ENCODE measurements around the gene LSP1.
"Not testable (repeated sequence)": the region's sequence is repeated elsewhere in the genome, so short reads cannot be mapped to it uniquely, and the experiment has no call there.

The LSP1 gene

DNA sequence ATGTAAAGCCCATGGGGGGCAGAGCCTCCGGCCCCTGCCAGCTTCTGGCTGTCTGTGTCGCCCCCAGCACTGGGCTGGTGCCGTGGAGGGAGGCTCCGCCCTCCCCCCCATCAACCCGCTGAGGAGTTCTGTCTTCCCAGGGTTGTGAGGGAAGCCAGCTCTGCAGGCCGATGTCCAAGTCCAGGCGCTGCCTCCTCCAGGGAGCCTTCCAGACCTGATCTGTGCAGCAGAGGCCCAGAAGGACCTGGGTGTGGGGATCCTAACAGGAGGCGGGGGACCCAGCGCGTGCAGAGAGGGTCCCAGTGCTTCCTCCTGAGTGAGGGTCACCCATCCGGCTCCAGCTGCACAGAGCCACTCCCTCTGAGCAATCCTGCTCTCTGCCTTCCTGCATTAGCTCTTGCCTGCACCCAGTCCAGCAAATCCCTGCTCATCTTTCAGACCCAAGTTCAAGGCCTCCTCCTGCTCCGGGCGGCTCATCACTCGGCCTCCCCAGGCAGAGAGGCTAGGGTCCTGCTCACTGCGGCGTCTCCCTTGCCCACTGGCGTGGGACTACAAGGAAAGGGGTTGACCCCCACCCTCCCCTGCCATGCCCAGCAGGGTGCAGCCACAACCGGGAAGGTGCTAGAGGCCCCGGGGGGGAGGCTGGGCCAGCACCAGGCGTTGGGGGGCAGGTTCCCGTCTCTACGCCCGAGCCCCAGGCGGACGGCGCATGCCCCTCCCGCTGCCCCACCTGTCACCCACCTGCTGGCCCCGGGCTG lies 22.4 kb downstream of the LSP1 start:
- Histone ChIP-seq H3K4me3 (ENCODE audit: extremely low read depth, insufficient read depth, low read length, poor library complexity, severe bottlenecking) (no peak overlapping the region), H3K9me3 (ENCODE audit: control insufficient read depth, low read length) (no peaks in the 10 kb centered on the region), H3K27ac (ENCODE audit: low read depth, low read length, severe bottlenecking) (no peak overlapping the region), H3K36me3 (ENCODE audit: control insufficient read depth, insufficient read depth, low read length) (no peaks in the 10 kb centered on the region), H3K4me1 (ENCODE audit: control insufficient read depth, insufficient read depth, low read length, poor library complexity, severe bottlenecking) (peaks cover 45% of the 10 kb centered on the region)
- 88 to 89% methylated on average over 13 to 20 of the region's 28 CpGs for WGBS, 2 experiments (ENCODE audit: insufficient coverage in 2 of 2)

DNA sequence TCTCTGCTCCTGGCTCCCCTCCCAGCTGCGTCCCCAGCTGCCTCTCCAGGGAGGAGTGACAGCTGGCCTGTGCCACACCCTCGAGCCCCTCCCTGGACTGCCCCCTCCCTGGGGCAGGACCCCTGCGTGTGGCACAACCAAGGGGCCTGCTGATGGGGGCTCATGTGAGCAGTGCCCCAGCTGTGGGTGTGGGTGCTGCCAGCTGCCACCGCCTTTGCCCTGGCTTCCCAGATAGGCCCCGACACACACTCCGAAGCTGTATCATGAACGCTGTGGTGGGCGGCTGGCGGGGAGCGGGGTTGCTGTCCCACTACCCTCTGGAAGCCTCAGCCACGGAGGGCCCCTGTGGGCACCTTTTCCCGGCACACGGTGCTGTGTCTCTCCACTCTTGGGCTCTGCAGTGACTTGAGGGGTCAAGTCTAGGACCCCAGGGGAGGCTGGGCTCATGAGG lies 23.0 kb downstream of the LSP1 start:
- not testable (repeated sequence) for H3K9me3 ChIP-seq (ENCODE audit: control insufficient read depth, low read length); H3K36me3 ChIP-seq (ENCODE audit: control insufficient read depth, insufficient read depth, low read length); H3K4me3 ChIP-seq (ENCODE audit: extremely low read depth, insufficient read depth, low read length, poor library complexity, severe bottlenecking)
- peak overlapping the region; percentile 83 for H3K27ac ChIP-seq (ENCODE audit: low read depth, low read length, severe bottlenecking)
- 91 to 92% methylated on average over 12 of the region's 13 CpGs for WGBS, 2 experiments (ENCODE audit: insufficient coverage in 2 of 2)
- H3K4me1 ChIP-seq (ENCODE audit: control insufficient read depth, insufficient read depth, low read length, poor library complexity, severe bottlenecking): peaks cover 50% of the 10 kb centered on the region

DNA sequence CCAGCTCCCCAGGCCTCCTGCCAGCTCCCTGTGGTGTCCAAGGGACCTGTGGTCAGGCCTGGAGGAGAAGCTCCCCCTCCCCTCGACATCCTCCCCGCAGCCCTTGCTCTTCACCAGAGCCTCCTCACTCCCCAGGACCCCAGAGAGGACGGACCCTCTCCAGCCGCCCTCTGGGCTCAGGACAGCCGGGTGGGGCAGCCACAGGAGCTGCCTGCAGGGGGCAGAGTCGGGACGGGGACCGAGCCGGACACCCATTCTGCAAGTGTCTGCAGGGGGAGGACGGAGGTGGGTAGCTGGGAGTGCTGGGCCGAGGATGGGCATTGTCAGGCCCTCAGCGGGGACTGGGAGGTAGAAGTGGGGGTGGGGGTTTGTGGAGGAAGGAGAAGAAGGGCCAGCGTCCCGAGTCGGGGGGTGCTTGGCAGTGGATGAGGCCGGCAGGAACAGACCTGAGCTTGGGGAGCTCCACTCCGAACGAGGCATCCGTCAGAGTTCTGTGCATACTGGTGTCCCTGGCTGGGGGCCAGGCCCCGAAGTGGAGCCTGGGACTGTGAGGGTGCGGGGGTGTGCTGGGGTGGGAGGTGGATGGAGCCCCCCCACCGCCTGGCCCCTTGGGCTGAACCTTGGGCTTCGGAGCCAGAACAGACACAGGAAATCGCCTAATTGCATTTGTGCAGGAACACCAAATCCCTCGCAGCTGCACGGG lies 23.6 kb downstream of the LSP1 start:
- Histone ChIP-seq H3K27ac (ENCODE audit: low read depth, low read length, severe bottlenecking) (peak overlapping the region; percentile 83), H3K4me1 (ENCODE audit: control insufficient read depth, insufficient read depth, low read length, poor library complexity, severe bottlenecking) (peaks cover 50% of the 10 kb centered on the region), H3K9me3 (ENCODE audit: control insufficient read depth, low read length) (no peaks in the 10 kb centered on the region), H3K4me3 (ENCODE audit: extremely low read depth, insufficient read depth, low read length, poor library complexity, severe bottlenecking) (no peak overlapping the region), H3K36me3 (ENCODE audit: control insufficient read depth, insufficient read depth, low read length) (no peaks in the 10 kb centered on the region)
- 40 to 45% methylated on average over 9 to 20 of the region's 26 CpGs for WGBS, 2 experiments (ENCODE audit: insufficient coverage in 2 of 2)

DNA sequence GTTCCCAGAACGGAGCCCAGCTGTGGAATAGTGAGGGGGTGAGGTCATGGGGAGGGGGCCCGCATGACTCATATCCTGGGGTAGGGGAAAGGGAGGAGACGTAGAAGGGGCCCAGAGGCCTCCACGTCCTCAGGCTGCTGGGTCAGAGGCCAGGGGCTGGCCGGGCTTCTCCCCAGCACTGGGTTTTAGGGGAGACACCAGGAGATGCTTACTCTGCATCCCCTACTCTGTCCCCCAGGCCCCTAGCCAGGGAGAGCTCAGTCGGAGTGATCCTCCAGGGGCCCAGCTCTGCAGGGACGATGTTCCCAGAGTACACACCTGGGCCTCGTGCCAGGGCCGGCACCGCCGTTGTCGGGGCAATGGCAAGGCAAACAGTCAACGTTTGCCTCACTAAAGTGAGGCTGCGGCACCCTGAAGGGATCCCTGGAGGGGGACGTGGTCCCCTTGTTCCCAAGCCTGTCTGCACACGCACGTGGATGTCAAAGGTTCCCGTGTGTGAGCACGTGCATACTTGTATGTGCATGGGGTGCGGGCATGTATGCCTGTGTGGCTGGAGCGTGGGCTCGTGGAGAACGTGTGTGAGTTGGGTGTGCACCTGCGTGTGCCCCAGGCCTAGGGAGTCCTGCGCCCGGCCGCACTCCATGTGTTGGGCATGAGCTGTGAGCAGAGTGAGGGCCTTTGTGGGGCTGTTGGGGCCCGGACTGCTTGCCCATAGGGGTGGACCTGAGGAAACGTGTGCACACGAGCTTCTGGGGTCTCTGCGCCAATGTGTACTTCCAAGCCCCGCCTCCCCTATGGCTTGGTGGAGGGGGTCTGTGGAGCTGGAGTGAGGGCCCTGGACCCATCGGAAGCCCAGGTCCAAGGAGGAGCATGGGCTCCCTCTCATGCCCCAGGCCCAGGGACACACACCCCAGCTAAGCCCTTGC lies 24.6 kb downstream of the LSP1 start:
- 85 to 90% methylated on average over 25 to 27 of the region's 33 CpGs for WGBS, 2 experiments (ENCODE audit: insufficient coverage in 2 of 2)
- Histone ChIP-seq H3K27ac (ENCODE audit: low read depth, low read length, severe bottlenecking) (peak overlapping the region; percentile 83), H3K36me3 (ENCODE audit: control insufficient read depth, insufficient read depth, low read length) (no peaks in the 10 kb centered on the region), H3K9me3 (ENCODE audit: control insufficient read depth, low read length) (no peaks in the 10 kb centered on the region), H3K4me3 (ENCODE audit: extremely low read depth, insufficient read depth, low read length, poor library complexity, severe bottlenecking) (no peak overlapping the region), H3K4me1 (ENCODE audit: control insufficient read depth, insufficient read depth, low read length, poor library complexity, severe bottlenecking) (peaks cover 50% of the 10 kb centered on the region)

DNA sequence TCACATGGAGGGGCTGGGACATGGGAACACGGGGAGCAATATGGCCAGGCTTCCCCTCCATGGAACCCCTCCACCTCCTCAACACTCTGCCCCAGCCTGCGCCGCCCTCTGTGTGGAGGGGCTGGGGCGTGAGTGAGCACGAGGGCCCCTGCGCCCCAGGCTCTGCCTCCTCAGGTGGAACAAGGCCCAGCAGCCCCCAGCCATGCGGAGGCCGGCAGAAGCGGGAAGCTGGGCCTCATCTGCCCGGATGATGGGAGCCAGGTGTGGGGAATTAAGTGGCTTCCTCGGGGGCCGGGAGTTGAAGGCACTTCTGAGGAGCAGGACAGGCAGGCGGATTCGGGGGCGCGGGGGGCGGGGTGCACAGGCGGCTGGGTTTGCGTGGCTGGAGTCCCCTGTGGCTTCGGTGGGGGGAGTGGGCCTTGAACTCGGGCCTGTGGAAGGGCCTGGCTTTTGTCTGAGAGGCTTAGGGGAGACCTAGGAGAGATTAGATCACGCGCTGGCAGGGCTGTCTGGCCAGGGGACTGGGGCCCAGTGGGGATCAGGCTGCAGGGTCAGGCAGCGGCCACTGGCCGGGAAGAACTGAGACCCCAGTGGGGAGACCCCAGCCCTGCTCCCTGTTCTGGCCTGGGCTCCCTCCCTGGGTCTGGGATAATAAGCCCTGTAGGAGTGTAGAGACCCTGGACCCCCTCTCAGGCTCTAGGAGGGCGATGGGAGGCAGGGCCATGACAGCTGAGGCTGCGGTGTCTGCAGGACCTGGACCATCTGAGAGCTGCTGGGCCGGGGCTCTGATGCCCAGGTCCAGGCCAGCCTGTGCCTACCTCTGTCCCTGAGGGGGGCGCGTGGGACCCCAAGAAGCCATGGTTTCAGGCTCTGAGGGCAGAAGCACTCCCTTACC lies 25.5 kb downstream of the LSP1 start:
- Histone ChIP-seq H3K4me3 (ENCODE audit: extremely low read depth, insufficient read depth, low read length, poor library complexity, severe bottlenecking) (no peak overlapping the region), H3K27ac (ENCODE audit: low read depth, low read length, severe bottlenecking) (peak overlapping the region; percentile 83), H3K36me3 (ENCODE audit: control insufficient read depth, insufficient read depth, low read length) (no peaks in the 10 kb centered on the region), H3K9me3 (ENCODE audit: control insufficient read depth, low read length) (no peaks in the 10 kb centered on the region), H3K4me1 (ENCODE audit: control insufficient read depth, insufficient read depth, low read length, poor library complexity, severe bottlenecking) (peaks cover 50% of the 10 kb centered on the region)
- WGBS, 2 experiments (ENCODE audit: insufficient coverage in 2 of 2): 94 to 97% methylated on average over 18 to 29 of the region's 30 CpGs

DNA sequence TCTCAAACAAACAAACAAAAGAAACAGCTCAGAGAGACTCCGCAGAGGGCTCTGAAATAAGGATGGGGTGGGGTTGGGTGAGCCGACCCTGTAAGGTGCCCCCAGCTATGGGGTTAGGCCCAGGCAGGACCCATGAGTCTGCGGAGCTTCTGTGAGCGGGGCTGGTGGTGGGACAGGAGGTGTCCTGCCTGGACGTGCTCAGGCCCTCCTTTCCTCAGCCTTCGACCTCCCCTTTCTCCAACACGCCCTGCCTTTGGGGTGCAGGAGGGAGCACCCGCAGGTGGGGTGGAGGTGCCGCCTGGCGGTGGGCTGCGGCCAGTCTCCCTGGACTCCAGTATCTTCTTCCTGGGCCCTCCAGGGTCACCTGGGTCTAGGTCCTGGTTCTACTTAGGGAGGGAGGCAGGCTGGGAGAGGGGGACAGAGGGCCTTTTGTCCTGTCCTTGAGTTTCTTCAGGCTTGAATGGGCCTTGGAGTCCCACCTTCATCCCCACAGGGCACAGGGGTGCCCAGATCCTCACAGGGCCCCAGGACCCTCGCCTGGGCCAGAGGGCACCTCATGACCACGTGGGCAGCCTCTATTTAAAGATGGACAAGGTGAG lies 26.6 kb downstream of the LSP1 start:
- H3K27ac ChIP-seq (ENCODE audit: low read depth, low read length, severe bottlenecking): no peak overlapping the region
- no peaks in the 10 kb centered on the region for H3K9me3 ChIP-seq (ENCODE audit: control insufficient read depth, low read length)
- no peak overlapping the region for H3K4me3 ChIP-seq (ENCODE audit: extremely low read depth, insufficient read depth, low read length, poor library complexity, severe bottlenecking)
- no peaks in the 10 kb centered on the region for H3K36me3 ChIP-seq (ENCODE audit: control insufficient read depth, insufficient read depth, low read length)
- WGBS, 2 experiments (ENCODE audit: insufficient coverage in 2 of 2): 89 to 100% methylated on average over 2 to 7 of the region's 13 CpGs
- peaks cover 46% of the 10 kb centered on the region for H3K4me1 ChIP-seq (ENCODE audit: control insufficient read depth, insufficient read depth, low read length, poor library complexity, severe bottlenecking)

DNA sequence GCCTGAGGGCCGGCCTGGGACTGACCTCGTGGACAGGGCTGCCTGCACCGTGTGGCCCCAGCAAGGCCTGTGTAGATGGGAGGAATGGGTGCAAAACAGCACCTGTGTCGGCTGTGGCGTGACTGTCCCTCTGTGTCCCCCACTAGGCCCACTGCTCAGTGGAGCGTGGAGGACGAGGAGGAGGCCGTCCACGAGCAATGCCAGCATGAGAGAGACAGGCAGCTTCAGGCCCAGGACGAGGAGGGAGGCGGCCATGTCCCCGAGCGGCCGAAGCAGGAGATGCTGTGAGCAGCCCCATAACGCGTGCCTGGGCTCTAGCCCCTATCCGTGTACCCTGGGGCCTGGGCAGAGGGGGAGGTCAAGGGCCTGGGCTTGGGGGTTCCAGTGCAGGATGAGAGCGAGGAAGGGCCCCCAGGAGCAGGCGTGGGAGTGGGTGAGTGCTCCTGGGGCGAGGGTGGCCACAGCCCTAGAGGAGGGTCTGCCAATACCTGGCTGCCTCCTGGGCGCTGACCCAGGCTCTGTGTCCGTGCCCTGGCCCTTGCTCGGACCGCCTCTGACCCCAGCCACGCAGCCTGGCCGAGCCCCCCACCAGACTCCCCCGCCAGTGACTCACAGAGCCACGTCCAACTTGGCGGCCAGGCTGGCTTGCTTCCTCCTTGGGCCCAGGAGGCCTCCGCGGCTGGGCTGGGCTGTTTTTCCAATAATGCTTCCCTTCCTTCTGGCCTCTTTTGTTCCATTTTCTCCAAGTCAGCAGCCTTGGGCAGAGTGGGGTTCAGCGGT lies 27.2 kb downstream of the LSP1 start:
- no peak overlapping the region for H3K4me3 ChIP-seq (ENCODE audit: extremely low read depth, insufficient read depth, low read length, poor library complexity, severe bottlenecking)
- peak overlapping the region; percentile 49 for H3K27ac ChIP-seq (ENCODE audit: low read depth, low read length, severe bottlenecking)
- H3K4me1 ChIP-seq (ENCODE audit: control insufficient read depth, insufficient read depth, low read length, poor library complexity, severe bottlenecking): peaks cover 40% of the 10 kb centered on the region
- WGBS, 2 experiments (ENCODE audit: insufficient coverage in 2 of 2): 91 to 95% methylated on average over 13 to 32 of the region's 32 CpGs
- no peaks in the 10 kb centered on the region for H3K36me3 ChIP-seq (ENCODE audit: control insufficient read depth, insufficient read depth, low read length)
- H3K9me3 ChIP-seq (ENCODE audit: control insufficient read depth, low read length): no peaks in the 10 kb centered on the region

DNA sequence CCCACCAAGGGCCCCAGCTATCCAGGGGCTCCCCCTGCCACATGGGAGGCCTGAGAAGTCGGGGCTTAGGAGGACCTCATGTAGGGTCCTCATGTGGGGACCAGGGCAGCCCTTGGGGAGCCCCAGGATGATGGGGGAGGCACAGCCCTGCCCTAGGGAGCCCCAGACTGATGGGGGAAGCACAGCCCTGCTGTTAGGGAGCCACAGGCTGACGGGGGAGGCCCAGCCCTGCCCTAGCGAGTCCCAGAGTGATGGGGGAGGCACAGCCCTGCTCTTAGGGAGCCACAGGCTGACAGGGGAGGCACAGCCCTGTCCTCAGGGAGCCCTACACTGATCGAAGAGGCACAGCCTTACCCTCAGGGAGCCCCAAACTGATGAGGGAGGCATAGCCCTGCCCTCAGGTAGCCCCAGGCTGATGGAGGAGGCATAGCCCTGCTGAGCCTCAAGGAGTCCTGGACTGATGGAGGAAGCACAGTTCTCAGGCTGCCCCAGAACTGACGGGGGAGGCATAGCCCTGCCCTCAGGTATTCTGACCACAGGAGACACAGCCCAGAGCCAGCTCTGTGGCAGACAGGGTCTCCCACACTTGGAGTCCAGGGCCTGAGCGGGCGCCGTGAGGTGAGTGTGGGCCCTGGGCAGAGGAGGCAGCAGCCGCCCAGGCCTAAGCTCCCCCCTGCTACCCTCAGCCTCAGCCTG lies 28.0 kb downstream of the LSP1 start:
- no peaks in the 10 kb centered on the region for H3K36me3 ChIP-seq (ENCODE audit: control insufficient read depth, insufficient read depth, low read length)
- H3K9me3 ChIP-seq (ENCODE audit: control insufficient read depth, low read length): no peaks in the 10 kb centered on the region
- 82 to 90% methylated on average over 6 to 7 of the region's 9 CpGs for WGBS, 2 experiments (ENCODE audit: insufficient coverage in 2 of 2)
- peaks cover 33% of the 10 kb centered on the region for H3K4me1 ChIP-seq (ENCODE audit: control insufficient read depth, insufficient read depth, low read length, poor library complexity, severe bottlenecking)
- peak overlapping the region; percentile 49 for H3K27ac ChIP-seq (ENCODE audit: low read depth, low read length, severe bottlenecking)
- no peak overlapping the region for H3K4me3 ChIP-seq (ENCODE audit: extremely low read depth, insufficient read depth, low read length, poor library complexity, severe bottlenecking)

Data from mesodermal cell (in vitro differentiated cells).